GM19099 (cell line): ENCODE measurements around the gene MYOC.

ENCODE experiments used
- POLR2A ChIP-seq: IDR thresholded peaks from 3 replicates; pipeline ENCODE4 v1.6.1; 2011; ENCODE audit warnings: low read depth; ENCODE audit not compliant: insufficient read length; ENCODE audit errors: extremely low read depth

Gene MYOC

DNA sequence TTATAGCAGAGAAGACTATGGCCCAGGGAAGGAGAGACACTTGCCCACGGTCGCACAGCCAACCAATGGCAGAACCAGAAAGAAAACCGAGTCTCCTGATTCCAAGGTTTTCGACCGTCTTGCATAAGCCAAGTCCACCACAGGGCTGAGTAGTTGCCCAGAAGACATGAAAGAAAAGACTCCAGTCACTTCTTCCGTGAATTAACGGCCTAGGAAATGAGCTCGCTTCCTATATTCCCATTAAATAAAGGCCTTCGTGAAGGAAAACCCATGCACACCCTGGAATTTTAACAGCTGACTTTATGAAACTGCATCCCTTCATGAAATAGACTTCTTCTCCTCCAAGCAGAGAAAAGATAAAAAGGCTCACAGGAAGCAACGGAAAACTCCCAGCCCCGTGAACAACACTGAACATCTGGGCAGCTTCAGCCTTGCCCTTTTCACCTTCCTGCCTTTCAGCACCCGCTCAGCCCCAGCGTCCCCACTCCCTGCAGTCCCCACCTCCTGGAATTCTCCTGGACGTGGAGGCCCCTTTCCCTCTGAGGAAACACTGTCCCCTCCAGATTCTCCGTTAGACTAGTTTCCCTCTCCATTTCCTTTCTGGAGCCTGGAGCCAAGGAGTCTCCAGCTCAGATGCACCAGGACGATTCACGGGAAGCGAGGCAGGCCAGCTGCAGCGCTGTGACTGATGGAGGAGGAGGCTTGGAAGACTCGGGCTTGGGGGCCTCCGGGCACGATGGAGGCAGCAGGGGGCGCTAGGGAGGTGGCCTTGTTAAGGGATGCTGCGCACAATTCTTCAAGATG is 2.7 kb upstream of the MYOC start:
- TF ChIP-seq POLR2A = no peak

DNA sequence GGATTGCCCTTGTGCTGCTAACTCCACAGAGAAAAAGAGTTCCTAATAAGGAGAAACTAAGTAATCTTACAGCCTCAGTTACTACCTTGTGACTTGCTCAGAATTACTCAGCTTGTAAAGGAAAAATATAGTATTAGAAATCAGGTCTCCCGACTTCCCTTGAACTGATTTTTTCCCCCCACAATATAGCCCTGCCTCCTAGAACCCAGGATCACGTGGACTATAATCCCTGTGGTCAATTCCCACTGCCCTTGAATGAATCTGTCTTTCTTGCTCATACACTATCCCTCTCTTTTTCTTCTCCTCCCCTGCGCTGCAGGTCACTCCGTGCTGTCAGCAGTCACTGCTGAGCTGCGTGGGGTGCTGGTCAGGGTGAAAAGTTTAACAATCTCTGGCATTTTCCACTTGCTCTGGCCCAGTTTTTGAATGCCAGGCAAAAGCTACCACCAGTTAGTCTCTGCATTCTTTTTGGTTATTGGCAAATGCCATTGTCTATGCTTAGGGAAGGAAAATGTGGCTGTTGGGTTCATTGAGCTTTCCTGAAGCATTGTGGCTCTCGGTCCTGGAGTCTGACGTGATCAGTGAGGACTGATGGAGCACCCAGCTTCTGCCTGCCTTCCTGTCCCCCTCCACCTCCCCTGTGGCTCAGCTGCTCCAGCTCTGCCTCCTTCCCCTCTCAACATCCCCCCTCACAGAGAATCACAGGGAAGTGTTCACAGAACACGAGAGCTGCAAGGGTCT is 1.9 kb upstream of the MYOC start:
- TF ChIP-seq POLR2A = no peak

DNA sequence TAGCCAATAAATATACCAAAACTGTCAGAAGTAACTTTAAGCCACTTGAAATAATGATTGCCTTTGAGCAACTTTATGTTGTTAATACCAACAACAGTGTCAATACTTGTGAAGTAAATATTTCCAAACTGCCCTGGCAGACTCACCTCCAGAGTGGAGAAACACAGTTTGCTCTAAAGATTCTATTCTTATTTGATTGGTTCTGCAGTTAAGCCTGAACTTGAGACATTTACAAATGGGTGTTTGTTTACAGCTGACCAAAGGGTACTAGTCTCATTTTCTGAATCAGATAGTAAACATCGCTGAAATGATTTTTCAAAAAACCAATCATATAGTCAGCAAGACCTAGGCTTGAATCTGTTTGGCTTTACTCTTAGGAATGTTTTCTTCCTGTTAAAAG is 1.3 kb upstream of the MYOC start:
- no peak for TF ChIP-seq POLR2A

DNA sequence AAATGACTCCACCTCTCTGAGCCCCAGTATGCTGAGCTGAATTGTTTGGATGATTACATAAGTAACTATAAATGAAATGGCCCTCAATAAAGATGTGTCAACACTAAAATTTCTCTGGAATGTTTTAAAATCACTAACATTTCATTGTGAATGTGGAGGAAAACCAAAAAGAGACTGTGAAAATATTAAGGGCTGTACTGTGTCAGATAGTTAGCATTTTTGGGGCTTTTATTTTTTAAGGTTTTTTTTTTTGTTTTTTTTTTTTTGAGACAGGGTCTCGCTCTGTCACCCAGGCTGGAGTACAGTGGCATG is 6.3 kb downstream of the MYOC start:
- no peak for TF ChIP-seq POLR2A

DNA sequence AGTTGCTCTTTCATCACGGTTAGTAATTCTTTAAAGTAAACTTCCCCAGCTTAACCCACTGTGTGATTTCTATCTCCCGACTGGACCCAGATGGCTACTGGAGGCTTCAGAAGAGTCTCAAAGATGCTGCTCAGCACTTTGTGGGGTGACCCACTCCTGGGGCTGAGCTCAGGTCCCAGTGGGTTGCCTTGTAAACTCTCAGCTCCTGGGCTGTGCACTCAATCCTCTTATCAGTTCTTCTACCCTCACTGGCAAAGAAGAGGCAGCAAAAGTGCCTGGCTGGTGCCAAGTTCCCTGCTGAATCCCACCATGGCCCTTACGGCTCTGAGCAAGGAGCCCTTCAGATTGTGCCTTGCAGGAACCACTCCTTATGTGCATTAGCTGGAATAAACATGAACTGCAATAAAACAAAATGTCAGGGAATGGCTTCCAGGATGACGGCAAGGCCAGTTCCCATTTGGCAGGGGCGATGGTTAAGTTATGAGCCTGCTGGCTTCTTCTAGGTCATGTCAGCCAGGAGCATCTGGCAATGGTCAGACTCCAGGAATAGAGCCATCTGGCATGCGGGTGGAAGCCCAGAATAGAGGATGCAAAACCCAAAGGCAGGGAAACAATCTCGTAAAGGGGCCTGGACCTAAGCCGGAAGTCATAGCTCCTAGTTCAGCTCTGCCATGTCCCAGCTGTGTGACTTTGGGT is 6.8 kb downstream of the MYOC start:
- TF ChIP-seq POLR2A = no peak

DNA sequence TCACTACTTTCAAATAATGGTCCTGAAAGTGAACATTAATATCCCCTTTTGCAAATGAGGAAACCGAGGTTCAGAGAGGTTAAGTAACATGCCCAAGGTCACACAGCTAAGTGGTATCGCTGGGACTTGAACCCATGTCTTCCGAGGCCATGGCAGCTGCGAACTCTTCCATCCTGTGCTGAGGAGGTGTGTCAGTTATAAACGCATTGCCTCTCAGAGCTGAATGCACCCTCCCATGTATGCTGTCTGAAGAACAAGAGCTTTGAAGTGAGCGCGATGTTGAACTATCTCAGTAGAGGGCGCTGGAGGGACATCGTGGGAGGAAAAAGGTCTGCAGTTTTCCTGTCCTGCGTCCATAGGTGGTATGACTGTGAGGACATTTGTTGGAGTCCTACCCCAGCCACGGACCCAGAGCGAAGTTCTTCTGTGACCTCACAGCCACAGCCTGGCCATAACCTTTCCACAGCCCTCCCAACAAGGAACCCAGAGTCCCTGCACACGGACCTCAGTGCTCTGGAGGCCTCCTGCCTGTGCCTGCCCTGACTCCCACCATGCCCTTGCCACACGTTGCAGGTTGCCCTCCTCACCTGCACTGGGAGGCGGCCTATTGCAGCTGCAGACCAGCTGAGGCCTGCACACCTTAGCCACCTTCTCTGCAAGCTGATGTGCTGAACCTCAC is 7.5 kb downstream of the MYOC start:
- no peak for TF ChIP-seq POLR2A

DNA sequence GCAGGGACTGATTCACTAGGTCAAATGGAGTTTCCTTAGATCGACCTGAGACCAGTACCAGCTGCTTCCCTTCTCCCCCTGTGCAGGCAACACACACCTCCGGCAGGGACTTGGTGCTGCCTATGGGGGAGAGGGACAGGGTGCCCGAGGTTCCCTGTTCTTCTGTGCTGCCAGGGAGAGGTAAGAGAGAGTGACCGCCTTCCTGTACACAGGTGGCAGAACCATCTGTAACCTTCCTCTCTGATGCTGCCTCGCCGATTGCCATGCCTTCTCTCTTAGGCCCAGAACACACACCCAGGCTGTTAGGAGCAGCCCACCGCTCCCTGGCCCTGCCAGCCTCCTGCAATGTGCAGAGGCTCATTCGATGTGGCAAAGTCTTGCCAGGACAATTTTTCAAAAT is 9.3 kb downstream of the MYOC start:
- TF ChIP-seq POLR2A = no peak

DNA sequence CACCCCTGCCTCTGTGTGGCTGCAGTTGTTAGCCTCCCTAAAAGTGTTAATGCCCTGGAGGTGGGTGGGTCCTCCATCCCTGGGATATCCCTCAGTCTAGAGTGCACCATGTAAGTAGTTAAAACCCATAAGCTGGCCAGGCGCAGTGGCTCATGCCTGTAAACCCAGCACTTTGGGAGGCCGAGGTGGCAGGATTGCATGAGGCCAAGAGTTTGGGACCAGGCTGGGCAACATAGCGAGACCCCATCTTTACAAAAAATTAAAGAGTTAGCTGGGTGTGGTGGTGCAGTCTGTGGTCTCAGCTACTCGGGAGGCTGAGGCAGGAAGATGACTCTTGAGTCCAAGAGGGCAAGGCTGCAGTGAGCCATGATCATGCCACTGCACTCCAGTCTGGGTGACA is 10.3 kb downstream of the MYOC start:
- TF ChIP-seq POLR2A = no peak

DNA sequence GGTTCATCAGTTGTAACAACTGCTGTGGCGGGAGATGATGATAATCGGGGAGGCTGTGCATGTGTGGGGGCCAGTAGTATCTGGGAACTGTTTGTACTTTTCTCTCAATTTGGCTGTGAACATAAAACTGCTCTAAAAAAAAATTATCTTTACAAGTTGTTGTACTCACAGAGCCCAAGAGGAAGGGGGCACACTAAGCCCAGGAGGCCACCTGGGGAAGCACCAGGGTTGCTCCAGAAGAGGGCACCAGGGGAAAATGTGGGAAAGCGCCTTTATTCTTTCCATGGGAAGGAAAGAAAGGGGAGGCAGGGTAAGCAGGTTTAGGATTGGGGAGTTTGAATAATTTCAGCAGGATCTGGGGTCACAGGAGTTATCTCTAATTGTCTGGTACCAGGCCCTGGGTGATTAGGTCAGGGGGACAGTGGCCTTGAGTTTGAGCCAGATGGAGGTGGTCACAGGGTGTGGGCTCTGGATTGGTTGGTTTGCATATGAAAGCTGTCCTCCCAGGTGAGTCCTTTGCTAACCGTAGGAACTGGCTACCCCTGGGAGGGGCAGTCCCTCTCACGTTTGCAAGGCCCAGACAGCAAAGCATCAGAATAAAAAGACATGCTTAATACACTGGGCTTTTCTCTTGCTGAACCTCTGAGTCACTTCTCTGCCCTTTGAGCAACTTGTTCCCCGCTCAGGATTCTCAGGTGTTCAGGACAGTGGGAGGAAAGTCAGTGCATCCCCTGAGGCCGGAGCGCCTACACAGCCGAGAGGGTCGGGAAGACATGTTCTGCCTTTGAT is 11.2 kb downstream of the MYOC start:
- TF ChIP-seq POLR2A = no peak

DNA sequence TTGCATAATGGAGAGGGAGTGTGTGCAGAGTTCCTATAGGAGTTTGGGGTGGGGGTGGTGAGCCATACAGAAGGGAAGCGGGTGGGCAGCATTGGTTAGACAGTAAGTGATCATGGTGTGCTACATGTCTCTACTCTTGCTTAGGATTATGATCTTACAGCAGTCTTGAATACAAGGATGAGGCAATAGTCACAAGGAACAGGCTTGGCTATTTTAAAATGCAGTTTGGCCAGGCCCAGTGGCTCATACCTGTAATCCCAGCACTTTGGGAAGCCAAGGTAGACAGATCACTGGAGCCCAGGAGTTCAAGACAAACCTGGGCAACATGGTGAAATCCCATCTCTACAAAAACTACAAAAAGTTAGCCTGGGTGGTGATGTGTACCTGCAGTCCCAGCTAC is 12.3 kb downstream of the MYOC start:
- no peak for TF ChIP-seq POLR2A

DNA sequence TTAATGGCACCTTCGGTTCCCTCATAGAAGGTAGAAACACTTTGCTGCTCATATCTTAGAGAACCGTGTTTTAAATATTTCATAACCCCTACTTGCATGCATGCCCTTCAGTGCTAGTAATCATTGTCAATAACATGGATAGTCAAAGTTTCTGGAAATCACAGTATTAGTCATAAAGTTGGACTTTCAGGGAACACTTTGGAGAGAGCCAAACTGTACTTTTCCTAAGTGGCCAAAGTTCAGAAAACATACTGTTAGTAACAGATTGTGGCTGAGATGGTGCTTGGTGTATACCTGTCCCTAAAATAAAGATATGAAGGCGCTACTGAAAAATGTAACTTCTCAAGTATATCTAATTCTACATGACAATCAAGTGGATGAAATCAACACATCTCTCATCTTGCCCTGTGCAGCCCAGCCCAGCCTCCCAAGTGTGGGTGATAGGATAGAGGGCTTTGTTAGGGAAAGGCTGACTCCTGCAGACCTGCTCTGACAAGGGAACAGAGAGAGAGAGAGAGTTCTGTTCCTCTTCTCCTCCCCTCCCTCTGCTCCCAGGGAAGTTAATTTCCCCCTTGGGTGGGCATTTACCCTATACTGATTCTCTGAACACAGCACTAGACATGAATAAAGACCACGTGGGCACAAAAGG is 14.4 kb downstream of the MYOC start:
- no peak for TF ChIP-seq POLR2A

DNA sequence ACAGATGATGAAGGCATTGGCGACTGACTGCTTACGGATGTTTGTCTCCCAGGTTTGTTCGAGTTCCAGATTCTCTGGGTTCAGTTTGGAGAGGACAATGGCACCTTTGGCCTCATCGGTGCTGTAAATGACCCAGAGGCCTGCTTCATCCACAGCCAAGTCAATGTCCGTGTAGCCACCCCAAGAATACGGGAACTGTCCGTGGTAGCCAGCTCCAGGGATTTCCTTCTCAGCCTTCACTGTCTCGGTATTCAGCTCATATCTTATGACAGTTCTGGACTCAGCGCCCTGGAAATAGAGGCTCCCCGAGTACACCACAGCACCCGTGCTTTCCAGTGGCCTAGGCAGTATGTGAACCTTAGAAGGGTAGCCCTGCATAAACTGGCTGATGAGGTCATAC is 16.3 kb downstream of the MYOC start:
- TF ChIP-seq POLR2A = no peak

DNA sequence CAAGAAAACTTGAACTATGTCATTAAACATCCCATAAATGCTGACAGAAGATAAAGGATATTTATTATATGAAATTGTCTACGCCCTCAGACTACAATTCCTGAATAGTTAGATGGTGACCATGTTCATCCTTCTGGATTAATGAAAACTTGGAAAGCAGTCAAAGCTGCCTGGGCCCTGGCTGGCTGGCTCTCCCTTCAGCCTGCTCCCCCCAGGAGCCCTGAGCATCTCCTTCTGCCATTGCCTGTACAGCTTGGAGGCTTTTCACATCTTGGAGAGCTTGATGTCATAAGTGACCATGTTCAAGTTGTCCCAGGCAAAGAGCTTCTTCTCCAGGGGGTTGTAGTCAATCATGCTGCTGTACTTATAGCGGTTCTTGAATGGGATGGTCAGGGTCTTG is 16.8 kb downstream of the MYOC start:
- no peak for TF ChIP-seq POLR2A

DNA sequence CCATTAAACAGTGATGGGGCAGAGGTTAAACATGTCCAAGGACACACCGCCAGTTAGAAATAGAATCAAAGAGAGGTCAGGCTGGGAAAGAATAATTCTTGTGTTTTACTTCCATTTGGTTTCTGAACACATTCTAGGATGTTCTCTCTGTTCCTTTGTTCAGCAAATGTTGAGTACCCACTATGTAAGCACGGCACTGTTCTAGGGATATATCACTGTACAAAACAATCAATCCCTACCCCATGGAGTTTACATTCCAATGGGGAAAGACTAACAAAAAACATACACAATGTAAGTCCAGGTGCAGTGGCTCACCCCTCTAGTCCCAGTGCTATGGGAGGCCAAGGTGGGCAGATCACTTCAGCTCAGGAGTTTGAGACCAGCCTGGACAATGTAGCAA is 24.3 kb downstream of the MYOC start:
- no peak for TF ChIP-seq POLR2A
